GM23248 (cell line): ENCODE measurements around the gene MAPK6.

ENCODE experiments used
- EZH2 ChIP-seq: fragments of 200-600 bp; sonication (generic); IDR thresholded peaks from 2 replicates; pipeline ENCODE4 v1.6.1; 2018; ENCODE audit warnings: antibody characterized with exemption, mild to moderate bottlenecking; ENCODE audit not compliant: insufficient read depth, poor library complexity, severe bottlenecking
- EZH2phosphoT487 ChIP-seq: fragments of 200-600 bp; sonication (generic); IDR thresholded peaks from 2 replicates; pipeline ENCODE4 v1.6.1; 2018; ENCODE audit warnings: antibody characterized with exemption, moderate library complexity, mild to moderate bottlenecking, low read depth; ENCODE audit not compliant: insufficient read depth

DNA sequence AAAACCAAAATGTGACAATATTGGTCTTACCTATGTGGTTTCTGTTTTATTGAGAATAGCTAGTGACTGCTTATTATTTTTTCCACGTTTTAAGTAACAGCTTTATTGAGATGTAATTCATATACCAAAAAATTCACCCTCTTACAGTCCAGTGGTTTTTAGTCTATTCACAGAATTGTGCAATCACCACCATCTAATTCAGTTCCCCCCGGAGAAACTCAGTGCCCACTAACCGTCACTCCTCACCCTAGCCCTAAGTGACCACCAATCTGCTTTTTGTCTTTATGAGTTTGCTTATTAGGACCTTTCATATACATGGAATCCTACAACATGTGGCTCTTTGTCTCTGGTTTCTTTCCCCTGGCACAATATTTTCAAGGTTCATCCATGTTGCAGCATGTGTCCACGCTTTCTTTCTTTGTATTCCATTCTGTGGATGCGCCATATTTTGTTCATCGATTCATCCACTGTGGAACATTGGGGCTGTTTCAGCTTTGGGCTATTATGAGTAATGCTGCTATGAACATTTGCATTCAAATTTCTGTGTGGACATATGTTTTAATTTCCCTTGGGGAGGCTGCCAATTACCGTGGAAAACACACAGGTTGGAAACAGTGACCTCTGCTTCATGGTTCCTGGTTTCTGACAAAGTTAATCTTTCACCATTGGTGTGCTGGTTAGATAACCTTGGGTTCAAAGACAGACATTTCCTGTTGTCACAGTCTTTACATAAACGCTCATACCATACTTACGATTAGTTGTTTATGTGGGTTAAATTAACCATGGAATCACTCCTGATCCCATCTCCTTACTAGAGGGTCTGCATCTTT, 96.8 kb downstream of the MAPK6 start:
- TF ChIP-seq EZH2 = no peak
- TF ChIP-seq EZH2phosphoT487 = no peak
